GM21786 (cell line): ENCODE measurements around the gene FOXO4.

Experiments used
- ATAC-seq: cut with Tn5 transposase; IDR thresholded peaks from one replicate; pipeline ENCODE4 v1.9.1; 2021; ENCODE audit not compliant: unreplicated experiment

FOXO4 gene

DNA sequence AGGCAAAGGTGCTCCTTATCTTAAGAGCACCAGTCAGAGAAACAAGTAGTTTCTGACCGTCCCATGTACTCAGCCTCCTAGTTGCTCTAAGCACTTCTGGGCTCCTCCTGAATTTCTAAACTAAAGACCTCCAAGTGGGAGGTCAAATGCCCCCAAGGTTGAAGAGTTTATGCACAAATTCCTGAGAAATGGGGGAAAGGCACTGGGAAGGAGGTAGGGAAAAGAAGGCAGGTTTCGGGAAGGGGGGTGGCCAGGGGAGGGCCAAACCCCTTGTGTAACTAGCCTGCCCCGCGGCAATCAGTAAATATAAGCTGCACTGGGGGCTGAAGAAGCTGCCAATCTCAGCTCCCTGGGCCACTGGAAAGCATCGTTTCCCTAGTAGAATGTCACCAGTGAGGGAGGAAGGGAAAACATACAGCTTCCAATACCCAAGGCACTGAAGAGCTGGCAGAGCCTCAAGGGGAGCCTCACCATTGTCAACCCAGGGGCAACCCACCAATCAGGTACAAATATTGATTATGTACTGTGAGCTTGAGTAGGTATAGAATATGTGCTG lies 3.4 kb downstream of the FOXO4 start:
- no peak for ATAC-seq

DNA sequence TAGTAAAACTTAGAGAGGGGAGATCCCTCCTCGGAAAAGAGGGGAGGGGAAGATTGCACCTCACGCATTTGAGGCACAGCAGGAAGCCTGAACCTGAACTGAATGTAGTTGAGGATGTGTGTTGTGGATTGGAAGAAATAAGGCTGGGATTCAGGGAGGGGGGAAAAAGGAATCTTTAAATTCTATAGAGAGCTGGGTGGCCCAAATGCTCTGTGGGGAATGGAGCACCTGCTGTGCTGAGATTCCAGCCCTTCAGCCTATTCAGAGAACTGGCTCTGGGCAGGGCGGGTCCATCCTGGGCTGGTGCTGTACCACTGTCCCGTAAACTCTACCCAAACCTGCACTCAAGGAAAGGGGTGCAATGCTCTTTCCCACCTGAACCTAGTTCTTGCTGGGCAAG lies 4.1 kb downstream of the FOXO4 start:
- ATAC-seq = no peak

DNA sequence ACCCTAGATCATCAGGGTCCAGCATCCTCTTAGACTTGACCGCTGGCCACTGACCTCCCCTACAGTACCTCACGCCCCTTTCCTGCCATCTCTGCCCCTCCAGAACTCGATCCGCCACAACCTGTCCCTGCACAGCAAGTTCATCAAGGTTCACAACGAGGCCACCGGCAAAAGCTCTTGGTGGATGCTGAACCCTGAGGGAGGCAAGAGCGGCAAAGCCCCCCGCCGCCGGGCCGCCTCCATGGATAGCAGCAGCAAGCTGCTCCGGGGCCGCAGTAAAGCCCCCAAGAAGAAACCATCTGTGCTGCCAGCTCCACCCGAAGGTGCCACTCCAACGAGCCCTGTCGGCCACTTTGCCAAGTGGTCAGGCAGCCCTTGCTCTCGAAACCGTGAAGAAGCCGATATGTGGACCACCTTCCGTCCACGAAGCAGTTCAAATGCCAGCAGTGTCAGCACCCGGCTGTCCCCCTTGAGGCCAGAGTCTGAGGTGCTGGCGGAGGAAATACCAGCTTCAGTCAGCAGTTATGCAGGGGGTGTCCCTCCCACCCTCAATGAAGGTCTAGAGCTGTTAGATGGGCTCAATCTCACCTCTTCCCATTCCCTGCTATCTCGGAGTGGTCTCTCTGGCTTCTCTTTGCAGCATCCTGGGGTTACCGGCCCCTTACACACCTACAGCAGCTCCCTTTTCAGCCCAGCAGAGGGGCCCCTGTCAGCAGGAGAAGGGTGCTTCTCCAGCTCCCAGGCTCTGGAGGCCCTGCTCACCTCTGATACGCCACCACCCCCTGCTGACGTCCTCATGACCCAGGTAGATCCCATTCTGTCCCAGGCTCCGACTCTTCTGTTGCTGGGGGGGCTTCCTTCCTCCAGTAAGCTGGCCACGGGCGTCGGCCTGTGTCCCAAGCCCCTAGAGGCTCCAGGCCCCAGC lies 5.2 kb downstream of the FOXO4 start:
- ATAC-seq = no peak

DNA sequence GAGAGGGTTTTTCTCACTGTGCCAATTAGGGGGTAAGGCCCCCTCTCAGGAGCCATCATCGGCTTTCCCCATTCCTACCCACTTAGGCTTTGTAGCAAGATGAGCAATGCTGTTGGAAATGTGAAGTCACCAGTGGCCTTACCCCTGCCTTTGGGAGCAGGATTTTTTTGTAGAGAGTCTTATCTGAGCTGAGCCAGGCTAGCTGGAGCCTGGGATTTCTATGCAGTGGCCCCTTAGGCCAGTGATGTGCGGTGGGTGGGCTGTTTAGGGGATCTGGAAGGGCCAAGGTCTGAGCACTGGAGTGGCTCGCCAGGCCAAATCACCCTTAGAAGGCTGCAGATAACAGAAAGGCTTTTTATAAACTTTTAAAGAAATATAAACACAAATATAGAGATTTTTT lies 6.6 kb downstream of the FOXO4 start:
- ATAC-seq = no peak

DNA sequence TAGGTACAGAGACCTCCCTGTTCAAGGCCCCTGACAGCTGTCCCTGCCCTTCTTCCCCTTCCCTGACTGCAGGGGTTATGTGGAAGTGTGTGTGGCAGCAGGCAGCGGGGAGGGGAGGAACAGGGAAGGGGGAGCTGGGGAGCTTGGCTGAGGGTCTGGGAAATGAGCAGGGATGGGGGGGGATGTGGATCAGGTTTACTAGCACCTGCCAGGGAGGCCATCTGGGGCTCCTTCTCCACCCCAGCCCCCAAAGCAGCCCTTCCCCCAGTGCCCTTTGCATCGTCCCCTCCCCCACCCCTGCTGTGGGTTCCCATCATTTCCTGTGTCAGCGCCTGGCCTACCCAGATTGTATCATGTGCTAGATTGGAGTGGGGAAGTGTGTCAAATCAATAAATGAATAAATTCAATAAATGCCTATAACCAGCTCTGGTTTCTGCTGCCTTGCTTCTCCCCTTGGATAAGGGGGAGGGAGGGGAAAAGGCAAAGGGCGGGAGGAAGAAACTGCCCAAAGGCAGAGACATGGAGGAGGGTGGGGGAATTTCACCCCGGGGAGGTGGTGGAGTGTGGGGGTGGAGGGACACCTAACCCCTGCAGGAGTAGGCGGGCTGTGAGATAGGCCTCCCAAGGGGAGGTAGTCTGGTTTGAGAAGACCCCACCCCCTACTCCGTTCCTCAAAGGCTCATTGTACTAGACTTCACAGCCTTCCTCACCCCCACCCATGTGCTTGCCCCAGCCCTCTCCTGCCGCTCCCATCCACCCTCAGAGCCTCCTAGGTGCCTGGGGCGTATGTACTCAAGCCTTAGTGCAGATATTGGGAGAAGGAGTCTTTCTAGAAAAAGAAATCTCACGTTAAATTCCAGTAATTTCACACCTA lies 7.7 kb downstream of the FOXO4 start:
- peak; percentile 57 for ATAC-seq

DNA sequence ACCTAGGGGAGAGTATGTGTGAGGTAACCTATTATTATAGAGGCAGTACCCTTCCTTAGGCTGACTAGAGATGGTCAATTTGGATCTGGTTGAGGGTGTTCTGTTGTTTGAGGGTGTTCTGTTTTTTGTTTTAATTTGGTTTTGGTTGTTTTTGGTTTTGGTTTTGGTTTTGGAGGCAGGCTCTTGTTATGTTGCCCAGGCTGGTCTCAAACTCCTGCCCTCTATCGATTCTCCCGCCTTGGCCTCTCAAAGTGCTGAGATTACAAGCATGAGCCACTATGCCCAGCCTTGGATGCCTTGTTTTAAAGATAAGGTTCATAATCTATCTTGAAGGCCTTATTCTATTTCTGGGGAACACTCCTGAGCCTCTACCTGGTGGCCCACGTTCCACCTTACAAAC lies 10.0 kb downstream of the FOXO4 start:
- ATAC-seq = no peak

DNA sequence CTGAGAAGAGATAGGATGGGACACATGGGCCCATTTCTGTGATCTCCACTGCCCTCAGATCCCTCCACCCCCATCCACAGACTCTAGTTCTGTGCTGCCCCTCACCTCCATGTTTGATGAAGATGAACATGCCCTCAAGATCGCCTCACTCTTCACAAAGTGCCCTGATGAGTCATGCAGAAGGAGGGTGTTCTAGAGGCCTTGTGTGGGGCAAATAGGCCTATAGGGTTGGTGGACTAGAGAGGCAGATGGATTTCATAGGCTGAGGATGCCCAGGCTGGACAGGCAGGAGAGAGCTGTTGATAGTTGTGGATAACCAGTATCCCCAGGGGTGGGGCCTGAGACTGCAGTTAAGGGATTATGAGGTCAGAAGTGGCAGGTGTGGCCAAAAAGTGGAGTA lies 10.8 kb downstream of the FOXO4 start, which contains the start of gene CXorf65:
CXorf65 (minus strand) TSS at position 314 of the 400 bp plus-strand sequence; CDS start at position 130, 184 bp downstream.
- ATAC-seq = no peak

DNA sequence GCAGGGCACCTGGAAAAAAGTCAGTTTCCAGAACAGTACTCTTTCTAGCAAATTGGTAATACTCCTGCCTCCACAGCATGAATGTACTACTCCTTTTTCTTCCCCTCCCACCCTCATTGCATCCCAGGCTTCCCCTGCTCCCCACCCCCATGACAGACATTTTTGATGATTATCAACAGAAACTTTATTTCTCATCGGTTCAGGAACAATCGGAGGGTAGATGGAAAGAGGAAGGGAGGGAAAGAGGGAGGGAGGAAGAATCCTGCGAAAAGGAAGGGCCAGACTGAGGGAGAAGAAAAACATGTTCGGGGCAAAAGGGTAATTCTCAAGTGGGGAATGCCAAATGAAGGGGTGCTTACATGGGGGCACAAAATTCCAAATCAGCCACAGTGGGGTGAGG lies 11.6 kb downstream of the FOXO4 start:
- ATAC-seq = no peak

DNA sequence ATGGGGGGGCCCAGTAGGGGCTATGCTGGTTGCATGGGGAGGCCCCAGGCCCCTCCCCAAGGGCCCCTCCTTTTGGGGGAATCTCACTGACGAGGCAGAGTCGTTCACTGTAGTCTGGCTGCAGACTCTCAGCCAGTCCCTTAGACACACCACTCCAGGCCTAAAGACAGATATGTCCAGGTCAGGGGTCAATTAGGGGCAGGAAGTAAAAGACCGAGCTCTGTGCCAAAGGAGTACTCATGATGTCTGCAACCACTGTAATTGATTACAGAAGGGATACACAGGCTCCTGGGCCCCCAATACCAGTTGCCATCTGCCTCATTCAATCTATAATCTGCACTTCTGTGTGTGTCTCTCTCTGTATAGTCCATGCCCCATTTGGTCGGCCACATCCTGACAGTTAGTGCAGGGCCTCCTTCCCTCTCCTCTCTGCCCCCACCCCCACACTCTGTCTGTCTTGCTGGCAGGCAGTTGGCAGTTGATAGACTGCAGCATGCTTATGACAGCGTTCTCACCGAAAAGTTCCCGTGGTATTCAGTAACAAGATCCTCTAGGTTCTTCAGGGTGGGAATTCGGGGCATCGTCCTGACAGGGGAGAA lies 12.2 kb downstream of the FOXO4 start:
- no peak for ATAC-seq

DNA sequence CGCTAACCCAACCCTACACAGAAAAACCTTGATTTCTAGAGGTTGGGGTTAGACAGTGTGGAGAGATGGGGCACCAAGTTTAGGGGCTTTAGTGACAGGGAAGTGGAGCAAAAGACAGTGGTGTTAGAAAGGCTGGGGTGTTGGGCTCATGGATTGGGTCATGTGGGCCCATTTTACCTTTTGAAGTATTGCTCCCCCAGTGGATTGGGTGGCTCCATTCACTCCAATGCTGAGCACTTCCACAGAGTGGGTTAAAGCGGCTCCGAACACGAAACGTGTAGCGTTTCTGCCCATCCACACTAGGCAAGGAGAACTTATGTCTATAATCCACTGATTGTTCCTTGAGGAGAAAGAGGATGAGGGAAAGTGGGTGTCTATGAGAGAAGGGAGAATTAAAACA lies 13.4 kb downstream of the FOXO4 start:
- no peak for ATAC-seq

DNA sequence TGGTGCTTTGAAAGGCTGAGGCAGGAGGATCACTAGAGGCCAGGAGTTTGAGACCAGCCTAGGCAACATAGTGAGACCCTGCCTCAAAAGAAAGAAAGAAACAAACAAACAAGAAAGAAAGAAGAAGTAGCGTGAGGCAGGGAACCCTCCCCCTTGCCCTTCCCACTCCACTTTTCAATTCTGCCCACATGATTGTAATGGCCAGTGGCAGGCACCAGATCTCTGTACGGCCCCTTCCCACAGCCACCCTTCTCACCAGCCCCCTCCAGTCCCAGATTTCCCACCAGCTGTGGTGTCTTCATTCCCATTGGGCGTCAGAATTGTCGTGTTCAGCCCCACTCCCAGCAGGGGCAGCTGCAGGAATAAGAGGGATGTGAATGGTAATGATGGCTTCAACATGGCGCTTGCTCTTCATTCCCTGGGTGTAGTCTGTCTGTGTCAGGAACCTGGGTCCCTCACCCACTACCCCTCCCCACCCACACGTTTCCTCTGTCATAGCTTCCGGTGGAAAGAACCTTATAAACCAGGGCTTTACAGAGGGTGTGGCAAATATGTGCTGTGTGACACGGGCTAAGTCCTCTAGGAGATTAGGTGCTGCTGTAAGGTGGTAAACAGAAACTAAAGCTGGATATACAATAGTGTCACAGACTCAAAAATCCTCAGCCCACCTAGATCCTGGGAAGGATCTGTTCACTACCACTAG lies 15.6 kb downstream of the FOXO4 start, which contains the start of gene IL2RG:
IL2RG (minus strand) TSS at position 437 of the 703 bp plus-strand sequence; CDS start at position 399, 38 bp downstream.
- peak; percentile 91 for ATAC-seq

DNA sequence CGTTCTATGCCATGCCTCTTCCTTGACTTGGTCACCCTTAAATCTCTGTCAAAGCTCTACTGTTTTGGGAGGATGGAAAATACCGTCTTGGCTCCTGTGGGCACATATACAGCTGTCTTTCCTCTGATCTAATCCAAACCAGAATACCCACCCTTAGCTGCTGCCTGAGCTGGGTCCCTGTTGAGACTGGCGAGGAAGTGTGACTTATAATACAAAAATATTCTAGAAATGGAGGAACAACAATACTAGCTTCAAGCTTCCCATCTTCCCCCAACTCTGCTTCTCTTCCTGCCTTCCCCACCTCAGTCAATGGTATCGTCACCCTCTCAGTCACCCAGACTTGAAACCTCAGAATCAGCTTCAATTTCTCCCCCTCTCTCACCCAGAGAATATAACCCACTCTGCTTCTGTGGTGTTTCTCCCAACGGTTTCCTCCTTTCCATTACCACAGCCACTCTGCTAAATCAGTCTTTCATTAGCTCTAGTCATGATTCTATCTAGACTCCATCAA lies 16.3 kb downstream of the FOXO4 start:
- peak; percentile 7 for ATAC-seq

DNA sequence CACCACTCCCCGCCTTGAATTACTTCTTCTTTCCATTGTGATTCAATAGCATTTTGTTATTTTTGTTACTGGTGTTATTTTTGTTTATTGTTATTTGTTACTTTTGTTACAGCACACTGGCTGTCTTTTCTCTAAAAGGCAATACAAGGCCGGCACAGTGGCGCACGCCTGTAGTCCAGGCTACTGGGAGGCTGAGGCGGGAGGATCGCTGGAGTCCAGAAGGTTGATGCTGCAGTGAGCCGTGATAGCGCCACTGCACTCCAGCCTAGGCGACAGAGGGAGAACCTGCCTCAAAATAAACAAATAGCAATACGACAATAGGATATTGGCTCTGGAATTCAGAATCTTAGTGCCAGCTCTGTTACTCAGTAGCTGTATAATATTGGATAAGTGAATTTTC lies 21.7 kb downstream of the FOXO4 start:
- ATAC-seq = no peak

DNA sequence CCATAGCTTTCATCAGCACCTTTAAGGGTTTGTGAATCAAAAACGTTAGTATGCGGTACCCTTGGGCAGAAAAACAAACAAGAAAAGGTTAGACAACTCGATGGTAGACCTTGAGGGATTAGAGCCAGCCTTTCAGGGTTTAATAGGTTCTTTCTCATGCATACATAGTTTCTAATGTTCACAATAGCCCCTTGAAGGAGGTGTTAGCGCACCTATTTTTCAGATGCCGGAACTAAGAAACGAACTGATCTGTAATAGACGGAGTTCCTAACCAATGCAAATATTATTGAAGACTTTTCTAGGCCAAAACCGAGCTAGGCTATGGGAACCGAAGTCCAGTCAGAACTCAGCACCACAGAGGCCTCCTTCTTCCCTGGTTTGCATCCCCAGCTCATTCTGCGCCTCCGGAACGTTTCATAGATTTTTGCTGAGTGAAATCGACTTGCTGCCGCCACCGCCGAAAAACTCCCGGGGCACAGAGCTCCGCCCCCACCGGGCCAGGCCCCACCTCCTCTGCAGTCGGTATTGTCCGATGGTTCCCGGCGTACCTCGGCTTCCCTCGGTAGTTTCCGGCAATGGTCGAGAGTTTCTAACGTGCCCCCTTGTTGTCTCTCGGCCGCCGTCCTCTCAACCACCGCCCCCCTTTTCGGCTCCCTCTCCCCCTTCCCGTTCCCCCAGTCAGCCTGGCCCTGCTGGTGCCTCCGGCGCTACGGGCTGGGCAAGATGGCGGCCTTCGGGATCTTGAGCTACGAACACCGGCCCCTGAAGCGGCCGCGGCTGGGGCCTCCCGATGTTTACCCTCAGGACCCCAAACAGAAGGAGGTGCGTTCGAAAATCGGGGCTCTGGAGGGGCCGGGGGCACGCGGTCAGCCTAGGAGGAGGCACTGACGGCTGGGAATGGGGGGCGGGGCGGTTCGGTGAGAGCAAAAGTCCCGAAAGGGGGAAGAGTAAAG lies 22.7 kb downstream of the FOXO4 start, which contains the start of gene MED12:
MED12 (plus strand) TSS at position 565 of the 953 bp plus-strand sequence; CDS start at position 724, 159 bp downstream.
- peak; percentile 94 for ATAC-seq

DNA sequence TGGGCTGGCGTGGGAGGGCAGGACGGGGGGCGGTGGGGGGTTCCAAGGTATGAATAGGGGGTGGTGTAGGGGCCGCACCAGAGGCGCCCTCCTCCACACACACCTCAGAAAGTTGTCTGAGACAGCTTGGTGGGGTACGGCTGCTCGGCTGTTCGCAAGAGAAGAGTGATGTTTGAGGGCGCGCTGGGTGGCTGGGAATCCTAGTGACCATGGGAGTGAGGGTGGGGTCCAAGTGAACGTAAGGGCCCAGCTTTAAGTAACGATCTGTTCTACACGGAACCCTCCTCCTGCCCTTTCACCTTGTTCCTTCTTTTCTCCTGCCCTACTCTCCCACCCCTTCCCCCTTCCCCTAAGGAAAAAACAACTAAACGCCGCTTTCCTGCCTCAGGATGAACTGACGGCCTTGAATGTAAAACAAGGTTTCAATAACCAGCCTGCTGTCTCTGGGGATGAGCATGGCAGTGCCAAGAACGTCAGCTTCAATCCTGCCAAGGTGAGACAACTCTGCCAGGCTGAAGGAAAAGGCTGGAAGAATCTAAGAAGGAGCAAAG lies 23.4 kb downstream of the FOXO4 start:
- ATAC-seq = no peak

DNA sequence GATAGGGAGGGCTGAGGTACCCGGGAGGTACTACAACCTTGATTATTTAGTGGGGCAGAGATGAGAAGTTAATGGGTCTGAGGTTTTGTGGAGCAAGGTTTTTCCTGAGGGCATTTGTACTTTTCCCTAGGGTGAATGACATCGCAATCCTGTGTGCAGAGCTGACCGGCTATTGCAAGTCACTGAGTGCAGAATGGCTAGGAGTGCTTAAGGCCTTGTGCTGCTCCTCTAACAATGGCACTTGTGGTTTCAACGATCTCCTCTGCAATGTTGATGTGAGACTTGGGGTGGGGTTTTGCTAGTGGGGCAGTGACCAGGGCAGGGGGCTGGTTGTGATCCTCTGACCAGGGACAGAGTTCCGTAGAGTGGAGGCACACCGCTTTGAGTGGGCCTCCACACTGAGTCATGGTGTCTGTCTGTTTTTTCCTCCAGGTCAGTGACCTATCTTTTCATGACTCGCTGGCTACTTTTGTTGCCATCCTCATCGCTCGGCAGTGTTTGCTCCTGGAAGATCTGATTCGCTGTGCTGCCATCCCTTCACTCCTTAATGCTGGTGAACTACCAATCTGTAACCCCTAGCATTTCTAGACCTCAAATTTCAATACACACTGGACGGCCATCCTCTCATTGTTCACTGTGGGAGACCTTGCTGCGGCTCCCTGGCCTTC lies 32.6 kb downstream of the FOXO4 start:
- ATAC-seq = no peak

DNA sequence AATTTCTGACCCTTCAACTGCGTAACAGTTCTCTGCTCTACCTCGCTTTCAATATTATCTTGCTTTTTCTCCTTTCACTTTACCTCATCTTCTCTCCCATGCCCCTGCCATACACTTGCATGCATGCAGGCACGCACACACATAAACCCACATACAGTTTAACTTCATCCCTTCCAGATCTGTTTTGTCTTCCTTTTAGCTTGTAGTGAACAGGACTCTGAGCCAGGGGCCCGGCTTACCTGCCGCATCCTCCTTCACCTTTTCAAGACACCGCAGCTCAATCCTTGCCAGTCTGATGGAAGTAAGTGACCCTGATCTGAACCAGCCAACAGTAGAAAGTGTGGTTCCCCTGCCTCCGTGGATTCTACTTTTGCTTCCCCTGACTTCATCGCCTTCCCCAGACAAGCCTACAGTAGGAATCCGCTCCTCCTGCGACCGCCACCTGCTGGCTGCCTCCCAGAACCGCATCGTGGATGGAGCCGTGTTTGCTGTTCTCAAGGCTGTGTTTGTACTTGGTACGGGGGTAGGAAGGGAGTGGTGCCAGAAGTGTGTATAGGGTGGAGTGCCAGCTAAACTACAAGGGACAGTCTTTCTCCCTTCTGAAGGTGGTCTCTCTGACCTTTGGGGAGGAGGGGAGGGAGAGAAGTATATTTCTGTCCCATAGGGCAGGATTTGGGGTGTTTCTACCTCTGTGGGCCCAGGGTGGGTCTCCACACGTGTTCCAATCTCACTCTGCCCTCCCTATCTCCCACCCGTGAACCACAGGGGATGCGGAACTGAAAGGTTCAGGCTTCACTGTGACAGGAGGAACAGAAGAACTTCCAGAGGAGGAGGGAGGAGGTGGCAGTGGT lies 33.5 kb downstream of the FOXO4 start:
- ATAC-seq = peak; percentile 77
